HEK293 (cell line): ENCODE measurements around the gene SLC4A1.
A peak's percentile ranks its signal among the peaks of the same experiment; 100 is the strongest.

ENCODE experiments used
- CTCF ChIA-PET: fragments of 350-600 bp; formaldehyde crosslinking; extraction: SDS; loops from one replicate; lab custom pipeline; 2021; ENCODE audit warnings: antibody characterized with exemption; lab: Yijun Ruan, JAX
- POLR2A ChIA-PET: fragments of 300-600 bp; formaldehyde crosslinking; extraction: SDS; loops from one replicate; lab custom pipeline; 2020; ENCODE audit warnings: antibody characterized with exemption, inconsistent platforms; lab: Yijun Ruan, JAX
- H3K27ac ChIP-seq: fragments of 200-500 bp; sonication (Bioruptor generic); 2 replicates; pipeline ENCODE4 v1.5.1; 2014; ENCODE audit warnings: low read depth, low read length, control low read depth, inconsistent platforms; ENCODE audit errors: extremely low read depth
- H3K36me3 ChIP-seq, 2 experiments: fragments of 200-500 bp in 1 of 2; sonication (Bioruptor generic) in 1 of 2; 1 replicate in 1 of 2; 2 replicates in 1 of 2; pipeline ENCODE4 v1.5.1; 2014 to 2017; ENCODE audit warnings: inconsistent platforms in 2 of 2, low read length in 2 of 2; ENCODE audit not compliant: control insufficient read depth in 2 of 2, insufficient read depth in 1 of 2
- H3K4me1 ChIP-seq: fragments of 200-500 bp; sonication (Bioruptor generic); 2 replicates; pipeline ENCODE4 v1.5.1; 2014; ENCODE audit warnings: mild to moderate bottlenecking, low read length, inconsistent platforms; ENCODE audit not compliant: control insufficient read depth, insufficient read depth
- H3K4me3 ChIP-seq: 2 replicates; pipeline ENCODE4 v1.5.1; 2011; ENCODE audit warnings: low read depth, mild to moderate bottlenecking, control low read depth, low read length, moderate library complexity
- H3K9me3 ChIP-seq: fragments of 200-500 bp; sonication (Bioruptor generic); 2 replicates; pipeline ENCODE4 v1.5.1; 2014; ENCODE audit warnings: low read depth, low read length, inconsistent platforms; ENCODE audit not compliant: control insufficient read depth, insufficient read depth
- GLIS2 ChIP-seq: fragments of 450-650 bp; formaldehyde crosslinking; IDR thresholded peaks from 2 replicates; pipeline ENCODE4 v1.5.1; 2016; ENCODE audit warnings: missing biosample characterization, missing genetic modification characterization
- HOXA7 ChIP-seq: sonication (generic); formaldehyde crosslinking; IDR thresholded peaks from 2 replicates; pipeline ENCODE4 v1.8.1; 2022; ENCODE audit warnings: missing genetic modification reagents, borderline replicate concordance
- KLF10 ChIP-seq: fragments of 450-650 bp; IDR thresholded peaks from 2 replicates; pipeline ENCODE4 v1.5.1; 2018; ENCODE audit warnings: missing biosample characterization, mild to moderate bottlenecking, missing genetic modification characterization
- PRDM2 ChIP-seq: fragments of 450-650 bp; formaldehyde crosslinking; IDR thresholded peaks from 2 replicates; pipeline ENCODE4 v1.5.1; 2016; ENCODE audit warnings: missing biosample characterization, missing genetic modification characterization, borderline replicate concordance
- SP2 ChIP-seq: fragments of 450-650 bp; formaldehyde crosslinking; IDR thresholded peaks from 2 replicates; pipeline ENCODE4 v1.5.1; 2016; ENCODE audit warnings: missing biosample characterization, missing genetic modification characterization
- ZBTB48 ChIP-seq: fragments of 450-650 bp; formaldehyde crosslinking; IDR thresholded peaks from 2 replicates; pipeline ENCODE4 v1.5.1; 2016; ENCODE audit warnings: missing biosample characterization, missing genetic modification characterization
- ZBTB8A ChIP-seq: fragments of 450-650 bp; formaldehyde crosslinking; IDR thresholded peaks from 2 replicates; pipeline ENCODE4 v1.5.1; 2016; ENCODE audit warnings: missing biosample characterization, missing genetic modification characterization
- ZNF10 ChIP-seq: fragments of 450-650 bp; formaldehyde crosslinking; IDR thresholded peaks from 2 replicates; pipeline ENCODE4 v1.5.1; 2017; ENCODE audit warnings: missing biosample characterization, missing genetic modification characterization
- ZNF140 ChIP-seq: fragments of 450-650 bp; formaldehyde crosslinking; IDR thresholded peaks from 2 replicates; pipeline ENCODE4 v1.5.1; 2016; ENCODE audit warnings: missing biosample characterization, missing genetic modification characterization
- ZNF19 ChIP-seq: fragments of 450-650 bp; formaldehyde crosslinking; IDR thresholded peaks from 2 replicates; pipeline ENCODE4; 2016; ENCODE audit warnings: missing biosample characterization, missing genetic modification characterization, low read depth
- ZNF248 ChIP-seq: fragments of 450-650 bp; formaldehyde crosslinking; IDR thresholded peaks from 2 replicates; pipeline ENCODE4 v1.5.1; 2017; ENCODE audit warnings: missing biosample characterization, missing genetic modification characterization
- ZNF335 ChIP-seq: fragments of 450-650 bp; formaldehyde crosslinking; conservative IDR thresholded peaks from 2 replicates; pipeline ENCODE4 v1.5.1; 2016; ENCODE audit warnings: missing biosample characterization, missing genetic modification characterization
- ZNF426 ChIP-seq: fragments of 450-650 bp; formaldehyde crosslinking; IDR thresholded peaks from 2 replicates; pipeline ENCODE4 v1.5.1; 2017; ENCODE audit warnings: missing biosample characterization, missing genetic modification characterization, mild to moderate bottlenecking, inconsistent platforms, moderate library complexity
- ZNF433 ChIP-seq: fragments of 450-650 bp; formaldehyde crosslinking; IDR thresholded peaks from 2 replicates; pipeline ENCODE4 v1.5.1; 2016; ENCODE audit warnings: missing biosample characterization, missing genetic modification characterization, low read depth
- ZNF514 ChIP-seq: fragments of 450-650 bp; formaldehyde crosslinking; IDR thresholded peaks from 2 replicates; pipeline ENCODE4 v1.5.1; 2016; ENCODE audit warnings: missing biosample characterization, missing genetic modification characterization
- ZNF610 ChIP-seq: fragments of 450-650 bp; formaldehyde crosslinking; IDR thresholded peaks from 2 replicates; pipeline ENCODE4 v1.5.1; 2016; ENCODE audit warnings: missing biosample characterization, missing genetic modification characterization, borderline replicate concordance
- ZNF660 ChIP-seq: fragments of 450-650 bp; IDR thresholded peaks from 2 replicates; pipeline ENCODE4 v1.5.1; 2018; ENCODE audit warnings: missing biosample characterization, mild to moderate bottlenecking, missing genetic modification characterization
- ZNF776 ChIP-seq: fragments of 450-650 bp; formaldehyde crosslinking; IDR thresholded peaks from 2 replicates; pipeline ENCODE4 v1.5.0; 2017; ENCODE audit warnings: missing biosample characterization, missing genetic modification characterization, borderline replicate concordance
- ZNF791 ChIP-seq: fragments of 450-650 bp; formaldehyde crosslinking; IDR thresholded peaks from 2 replicates; pipeline ENCODE4 v1.5.1; 2016; ENCODE audit warnings: missing biosample characterization, missing genetic modification characterization
- ZSCAN30 ChIP-seq: fragments of 450-650 bp; IDR thresholded peaks from 2 replicates; pipeline ENCODE4 v1.5.1; 2018; ENCODE audit warnings: missing biosample characterization, mild to moderate bottlenecking, missing genetic modification characterization, moderate library complexity
- TF ChIP-seq, protein P1 (sequence below): fragments of 450-650 bp; formaldehyde crosslinking; IDR thresholded peaks from 2 replicates; pipeline ENCODE4 v1.5.1; 2016; ENCODE audit warnings: missing biosample characterization, missing genetic modification characterization
- TF ChIP-seq, protein P2 (sequence below): fragments of 450-650 bp; formaldehyde crosslinking; optimal IDR thresholded peaks from 2 replicates; pipeline ENCODE3; 2016; ENCODE audit warnings: missing biosample characterization, mild to moderate bottlenecking, missing genetic modification characterization

SLC4A1 gene

DNA sequence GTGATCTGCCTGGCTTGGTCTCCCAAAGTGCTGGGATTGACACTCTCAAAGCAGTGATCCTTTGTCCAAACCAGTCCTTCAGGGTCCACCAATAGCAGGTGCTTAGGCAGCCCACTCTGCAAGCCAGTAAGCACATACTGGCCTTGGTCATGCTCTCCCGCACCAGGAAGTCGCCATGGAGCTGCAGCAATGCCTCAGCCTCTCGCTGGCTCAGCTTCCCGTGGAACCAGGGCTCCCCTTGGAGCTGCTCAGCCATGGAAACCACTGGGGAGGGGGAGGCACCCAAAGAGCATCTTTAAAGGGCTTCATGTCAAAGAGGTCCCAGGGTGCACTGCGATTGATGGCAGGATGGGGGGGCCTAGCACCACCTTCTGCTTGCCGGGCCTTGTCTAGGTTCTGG is 38.8 kb downstream of the SLC4A1 start:
- H3K36me3 ChIP-seq = no peaks in the 10 kb centered on the region
- TF ChIP-seq, protein P1, sequence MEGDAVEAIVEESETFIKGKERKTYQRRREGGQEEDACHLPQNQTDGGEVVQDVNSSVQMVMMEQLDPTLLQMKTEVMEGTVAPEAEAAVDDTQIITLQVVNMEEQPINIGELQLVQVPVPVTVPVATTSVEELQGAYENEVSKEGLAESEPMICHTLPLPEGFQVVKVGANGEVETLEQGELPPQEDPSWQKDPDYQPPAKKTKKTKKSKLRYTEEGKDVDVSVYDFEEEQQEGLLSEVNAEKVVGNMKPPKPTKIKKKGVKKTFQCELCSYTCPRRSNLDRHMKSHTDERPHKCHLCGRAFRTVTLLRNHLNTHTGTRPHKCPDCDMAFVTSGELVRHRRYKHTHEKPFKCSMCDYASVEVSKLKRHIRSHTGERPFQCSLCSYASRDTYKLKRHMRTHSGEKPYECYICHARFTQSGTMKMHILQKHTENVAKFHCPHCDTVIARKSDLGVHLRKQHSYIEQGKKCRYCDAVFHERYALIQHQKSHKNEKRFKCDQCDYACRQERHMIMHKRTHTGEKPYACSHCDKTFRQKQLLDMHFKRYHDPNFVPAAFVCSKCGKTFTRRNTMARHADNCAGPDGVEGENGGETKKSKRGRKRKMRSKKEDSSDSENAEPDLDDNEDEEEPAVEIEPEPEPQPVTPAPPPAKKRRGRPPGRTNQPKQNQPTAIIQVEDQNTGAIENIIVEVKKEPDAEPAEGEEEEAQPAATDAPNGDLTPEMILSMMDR (tag by site-specific recombination) = no peak
- TF ChIP-seq ZNF433 (tag by site-specific recombination) (no peak), ZNF140 (tag by site-specific recombination) (no peak), ZNF248 (tag by site-specific recombination) (no peak), ZNF10 (no peak), HOXA7 (CRISPR knock-in tag) (no peak), ZNF426 (tag by site-specific recombination) (no peak), ZNF660 (tag by site-specific recombination) (no peak), ZNF791 (tag by site-specific recombination) (no peak), ZNF776 (no peak), ZBTB48 (tag by site-specific recombination) (no peak), ZNF610 (tag by site-specific recombination) (no peak), KLF10 (tag by site-specific recombination) (no peak)
- no peak overlapping the region for H3K4me3 ChIP-seq
- no peaks in the 10 kb centered on the region for H3K4me1 ChIP-seq
- ChIA-PET CTCF (no interaction called here), POLR2A (interaction anchor here (1.0 to 2.5 kb wide), 2 partner anchors 8 to 80 kb away, joined by 4 to 18 read pairs; partner anchors contain the start of genes RUNDC3A and UBTF)
- no peaks in the 10 kb centered on the region for H3K9me3 ChIP-seq
- H3K27ac ChIP-seq = no peak overlapping the region

GRCh38 chr17:44223541-44224071 is 44.3 kb downstream of the SLC4A1 start:
- Histone ChIP-seq H3K4me1 (peaks cover 11% of the 10 kb centered on the region), H3K27ac (no peak overlapping the region), H3K4me3 (no peak overlapping the region), H3K9me3 (no peaks in the 10 kb centered on the region), H3K36me3 (no peaks in the 10 kb centered on the region; a peak in 1 of 3 replicates)
- TF ChIP-seq ZNF514 = no peak
- TF ChIP-seq ZNF19 = no peak
- 0 out of 2 replicates have a peak, but pooled peaks have one; percentile 19 for TF ChIP-seq ZBTB8A (tag by site-specific recombination)
- ChIA-PET POLR2A (interaction anchor here (1.3 to 2.2 kb wide), 2 partner anchors 11 to 20 kb away, joined by 3 to 5 read pairs; no protein-coding TSS in a partner anchor), CTCF (interaction anchor here (0.6 to 0.7 kb wide), 4 partner anchors 8 to 81 kb away, joined by 3 to 6 read pairs (median 4); no protein-coding TSS in a partner anchor)

- Histone ChIP-seq H3K27ac (peak overlapping the region; percentile 100), H3K9me3 (no peaks in the 10 kb centered on the region), H3K4me1 (peaks cover 11% of the 10 kb centered on the region), H3K4me3 (peak overlapping the region; percentile 79), H3K36me3 (peaks cover 0 to 1% of the 10 kb centered on the region in 2 experiments; a peak in 2 of 3 replicates)
- CTCF ChIA-PET = interaction anchor here (0.6 to 1.9 kb wide), 12 partner anchors 9 to 469 kb away, joined by 3 to 10 read pairs (median 4); no protein-coding TSS in a partner anchor
- POLR2A ChIA-PET = interaction anchor here (0.7 to 3.4 kb wide), 27 partner anchors 8 to 385 kb away, joined by 3 to 38 read pairs (median 7); partner anchors contain the start of genes ATXN7L3, FAM171A2, FZD2 and SLC25A39
- peak; percentile 57 for TF ChIP-seq ZNF335
- peak; percentile 72 for TF ChIP-seq ZBTB48 (tag by site-specific recombination)
- TF ChIP-seq GLIS2 = peak; percentile 84
- peak; percentile 36; the same call in 1 of the 2 replicates for TF ChIP-seq SP2 (tag by site-specific recombination)
- peak; percentile 66 for TF ChIP-seq ZSCAN30 (tag by site-specific recombination)
- peak; percentile 51; the same call in 1 of the 2 replicates for TF ChIP-seq PRDM2
- TF ChIP-seq, protein P2, sequence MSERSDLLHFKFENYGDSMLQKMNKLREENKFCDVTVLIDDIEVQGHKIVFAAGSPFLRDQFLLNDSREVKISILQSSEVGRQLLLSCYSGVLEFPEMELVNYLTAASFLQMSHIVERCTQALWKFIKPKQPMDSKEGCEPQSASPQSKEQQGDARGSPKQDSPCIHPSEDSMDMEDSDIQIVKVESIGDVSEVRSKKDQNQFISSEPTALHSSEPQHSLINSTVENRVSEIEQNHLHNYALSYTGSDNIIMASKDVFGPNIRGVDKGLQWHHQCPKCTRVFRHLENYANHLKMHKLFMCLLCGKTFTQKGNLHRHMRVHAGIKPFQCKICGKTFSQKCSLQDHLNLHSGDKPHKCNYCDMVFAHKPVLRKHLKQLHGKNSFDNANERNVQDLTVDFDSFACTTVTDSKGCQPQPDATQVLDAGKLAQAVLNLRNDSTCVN (tag by site-specific recombination) = peak; percentile 26
Observed at GRCh38 chr17:44222112-44222869, 45.6 kb downstream of the SLC4A1 start.
